H9 (cell line): ENCODE results near the gene DLG5. TPM values are rescaled to one million over a fixed set of nuclear protein-coding genes. Genes with fewer than 3 reads are reported as not detected.

Experiments
- DNase-seq: peaks from one replicate; pipeline ENCODE4 v3.0.0-alpha.2; 2017
- H2AFZ ChIP-seq: one replicate; pipeline ENCODE4 v1.6.1; 2013; ENCODE audit warnings: mild to moderate bottlenecking, low read length, control low read depth, moderate library complexity
- H2AK5ac ChIP-seq: 2 replicates; pipeline ENCODE4 v1.6.1; 2013; ENCODE audit warnings: low read length, control low read depth, mixed read lengths; ENCODE audit not compliant: insufficient read length
- H2BK120ac ChIP-seq: one replicate; pipeline ENCODE4 v1.6.1; 2013; ENCODE audit warnings: low read depth, mild to moderate bottlenecking, low read length, control low read depth, inconsistent platforms; ENCODE audit not compliant: poor library complexity, severe bottlenecking
- H2BK12ac ChIP-seq: 2 replicates; pipeline ENCODE4 v1.6.1; 2013; ENCODE audit warnings: low read length, control low read depth, mixed read lengths, low read depth; ENCODE audit not compliant: insufficient read length
- H2BK15ac ChIP-seq: 2 replicates; pipeline ENCODE4 v1.6.1; 2013; ENCODE audit warnings: low read depth, low read length, control low read depth
- H2BK20ac ChIP-seq: one replicate; pipeline ENCODE4 v1.6.1; 2013; ENCODE audit warnings: low read depth, mild to moderate bottlenecking, low read length, control low read depth, inconsistent platforms; ENCODE audit not compliant: poor library complexity, severe bottlenecking
- H2BK5ac ChIP-seq: 2 replicates; pipeline ENCODE4 v1.6.1; 2013; ENCODE audit warnings: low read length, control low read depth, mixed read lengths; ENCODE audit not compliant: insufficient read length
- H3K14ac ChIP-seq: 2 replicates; pipeline ENCODE4 v1.6.1; 2013; ENCODE audit warnings: low read length, control low read depth; ENCODE audit not compliant: insufficient read depth
- H3K18ac ChIP-seq: 2 replicates; pipeline ENCODE4 v1.6.1; 2013; ENCODE audit warnings: low read depth, mild to moderate bottlenecking, mixed read lengths, low read length, control low read depth; ENCODE audit not compliant: insufficient read length
- H3K23ac ChIP-seq: 2 replicates; pipeline ENCODE4 v1.6.1; 2013; ENCODE audit warnings: low read length, control low read depth, mixed read lengths, low read depth; ENCODE audit not compliant: insufficient read length
- H3K23me2 ChIP-seq: 2 replicates; pipeline ENCODE4 v1.6.1; 2013; ENCODE audit warnings: low read depth, mild to moderate bottlenecking, mixed read lengths, low read length, control low read depth; ENCODE audit not compliant: insufficient read length, poor library complexity, severe bottlenecking
- H3K27ac ChIP-seq: 2 replicates; pipeline ENCODE4 v1.5.1; 2013; ENCODE audit warnings: low read length, control low read depth, mixed read lengths, low read depth; ENCODE audit not compliant: insufficient read length
- H3K27me3 ChIP-seq: 2 replicates; pipeline ENCODE4 v1.6.1; 2013; ENCODE audit warnings: low read length, control low read depth, inconsistent platforms; ENCODE audit not compliant: insufficient read depth
- H3K4ac ChIP-seq: 2 replicates; pipeline ENCODE4 v1.6.1; 2013; ENCODE audit warnings: low read depth, mild to moderate bottlenecking, control low read depth, inconsistent platforms, low read length, moderate library complexity
- H3K4me1 ChIP-seq: 2 replicates; pipeline ENCODE4 v1.6.1; 2013; ENCODE audit warnings: low read length, control low read depth, inconsistent platforms; ENCODE audit not compliant: insufficient read depth
- H3K4me2 ChIP-seq: 2 replicates; pipeline ENCODE4 v1.6.1; 2013; ENCODE audit warnings: low read length, control low read depth, mixed read lengths; ENCODE audit not compliant: insufficient read length, insufficient read depth
- H3K56ac ChIP-seq: 2 replicates; pipeline ENCODE4 v1.6.1; 2013; ENCODE audit warnings: low read depth, mild to moderate bottlenecking, mixed read lengths, low read length, control low read depth; ENCODE audit not compliant: insufficient read length
- H3K79me1 ChIP-seq: 2 replicates; pipeline ENCODE4 v1.6.1; 2013; ENCODE audit warnings: low read depth, mild to moderate bottlenecking, moderate library complexity, low read length, control low read depth, inconsistent platforms; ENCODE audit not compliant: insufficient read depth, poor library complexity, severe bottlenecking
- H3K79me2 ChIP-seq: 2 replicates; pipeline ENCODE4 v1.6.1; 2013; ENCODE audit warnings: low read length, control low read depth, inconsistent platforms; ENCODE audit not compliant: insufficient read depth
- H3K9ac ChIP-seq: 2 replicates; pipeline ENCODE4 v1.6.1; 2013; ENCODE audit warnings: low read length, control low read depth, mixed read lengths; ENCODE audit not compliant: insufficient read length; ENCODE audit errors: extremely low read depth
- H3K9me3 ChIP-seq: one replicate; pipeline ENCODE4 v1.6.1; 2013; ENCODE audit warnings: low read depth, low read length, inconsistent platforms; ENCODE audit not compliant: control insufficient read depth
- H3T11ph ChIP-seq: one replicate; pipeline ENCODE4 v1.6.1; 2013; ENCODE audit warnings: mild to moderate bottlenecking, low read length, control low read depth, inconsistent platforms
- H4K20me1 ChIP-seq: one replicate; pipeline ENCODE4 v1.6.1; 2013; ENCODE audit not compliant: control insufficient read depth, insufficient read length, insufficient read depth
- H4K5ac ChIP-seq: 2 replicates; pipeline ENCODE4 v1.6.1; 2013; ENCODE audit warnings: low read depth, mild to moderate bottlenecking, mixed read lengths, low read length, control low read depth; ENCODE audit not compliant: insufficient read length
- H4K8ac ChIP-seq: replicated peaks from 2 replicates; pipeline ENCODE4 v1.6.1; 2013; ENCODE audit warnings: low read length, control low read depth, mixed read lengths, low read depth; ENCODE audit not compliant: insufficient read length
- H4K91ac ChIP-seq: 2 replicates; pipeline ENCODE4 v1.6.1; 2013; ENCODE audit warnings: low read depth, mild to moderate bottlenecking, moderate library complexity, mixed read lengths, low read length, control low read depth; ENCODE audit not compliant: insufficient read length
- H3K27ac Mint-ChIP-seq, 3 experiments: 2 replicates in 2 of 3; 3 replicates in 1 of 3; pipeline ENCODE4 v1.8.0; 2020 to 2021; ENCODE audit warnings: mixed read lengths in 3 of 3, mild to moderate bottlenecking in 1 of 3, moderate library complexity in 1 of 3
- H3K27me3 Mint-ChIP-seq: 2 replicates; pipeline ENCODE4 v1.8.0; 2021; ENCODE audit warnings: low read depth, mild to moderate bottlenecking, moderate library complexity, mixed read lengths
- H3K36me3 Mint-ChIP-seq, 3 experiments: 2 replicates in 2 of 3; 3 replicates in 1 of 3; pipeline ENCODE4 v1.8.0; 2020 to 2021; ENCODE audit warnings: low read depth in 3 of 3, mixed read lengths in 3 of 3; ENCODE audit not compliant: insufficient read depth in 1 of 3
- H3K4me1 Mint-ChIP-seq, 2 experiments: 2 replicates each; pipeline ENCODE4 v1.8.0; 2020; ENCODE audit warnings: mixed read lengths in 2 of 2
- H3K4me3 Mint-ChIP-seq, 2 experiments: 2 replicates in 1 of 2; 3 replicates in 1 of 2; pipeline ENCODE4 v1.8.0; 2020 to 2021; ENCODE audit warnings: mild to moderate bottlenecking in 2 of 2, mixed read lengths in 2 of 2, moderate library complexity in 1 of 2
- H3K9me3 Mint-ChIP-seq, 2 experiments: 2 replicates in 1 of 2; 3 replicates in 1 of 2; pipeline ENCODE4 v1.8.0; 2020; ENCODE audit warnings: mild to moderate bottlenecking in 2 of 2, mixed read lengths in 2 of 2, moderate library complexity in 1 of 2
- WGBS: extraction: QIAGEN DNeasy Blood & Tissue Kit; methylation state at CpG from one replicate; pipeline ENCODE4 v1.1.7; 2013; ENCODE audit warnings: missing lambda C conversion rate, low lambda C conversion rate, mixed read lengths; ENCODE audit not compliant: insufficient read length; ENCODE audit errors: extremely low coverage; 5-methylcytosine and 5-hydroxymethylcytosine counted together
- total RNA-seq: library from RNA; stranded (reverse); gene quantifications from 2 replicates; pipeline ENCODE4 v1.2.1, GENCODE V29; 2021
- TF ChIP-seq, protein P1 (sequence below): fragments of 200-600 bp; sonication (generic); conservative IDR thresholded peaks from 3 replicates; pipeline ENCODE4 v1.8.0; 2021; ENCODE audit warnings: antibody characterized with exemption, mild to moderate bottlenecking

DLG5 gene
- total RNA-seq, 1 experiment from 2014 or later = 67.4 TPM

DNA sequence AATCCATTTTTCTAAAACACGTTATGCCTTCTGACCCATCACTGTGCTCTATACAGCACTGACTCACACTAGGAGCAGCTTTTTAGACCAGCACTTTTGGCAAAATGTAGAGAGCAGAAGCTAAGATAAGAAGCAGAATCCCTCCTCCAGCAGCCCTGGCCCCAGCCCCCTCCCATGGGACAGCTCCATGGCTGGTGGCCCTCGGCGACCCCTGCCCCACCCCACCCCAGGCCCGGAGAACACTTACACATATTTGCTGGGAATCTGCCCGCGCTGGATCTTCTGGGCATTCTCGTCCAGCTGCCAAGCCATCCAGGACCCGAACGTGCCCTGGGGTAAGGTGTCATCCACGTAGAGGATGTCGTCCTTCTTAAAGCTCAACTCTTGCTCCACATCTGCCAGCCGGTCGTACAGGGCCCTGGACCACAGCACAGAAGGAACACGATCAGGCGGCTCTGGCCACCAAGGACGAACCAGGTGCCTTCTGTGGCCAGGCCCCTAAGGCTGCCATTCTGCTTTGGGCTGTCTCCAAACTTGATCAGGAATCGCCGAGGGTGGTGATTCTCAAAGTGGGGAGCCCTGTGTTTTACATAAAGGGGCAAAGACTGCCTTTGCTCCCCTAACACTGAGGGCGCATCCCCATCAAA is 119.9 kb downstream of the DLG5 start:
- TF ChIP-seq, protein P1, sequence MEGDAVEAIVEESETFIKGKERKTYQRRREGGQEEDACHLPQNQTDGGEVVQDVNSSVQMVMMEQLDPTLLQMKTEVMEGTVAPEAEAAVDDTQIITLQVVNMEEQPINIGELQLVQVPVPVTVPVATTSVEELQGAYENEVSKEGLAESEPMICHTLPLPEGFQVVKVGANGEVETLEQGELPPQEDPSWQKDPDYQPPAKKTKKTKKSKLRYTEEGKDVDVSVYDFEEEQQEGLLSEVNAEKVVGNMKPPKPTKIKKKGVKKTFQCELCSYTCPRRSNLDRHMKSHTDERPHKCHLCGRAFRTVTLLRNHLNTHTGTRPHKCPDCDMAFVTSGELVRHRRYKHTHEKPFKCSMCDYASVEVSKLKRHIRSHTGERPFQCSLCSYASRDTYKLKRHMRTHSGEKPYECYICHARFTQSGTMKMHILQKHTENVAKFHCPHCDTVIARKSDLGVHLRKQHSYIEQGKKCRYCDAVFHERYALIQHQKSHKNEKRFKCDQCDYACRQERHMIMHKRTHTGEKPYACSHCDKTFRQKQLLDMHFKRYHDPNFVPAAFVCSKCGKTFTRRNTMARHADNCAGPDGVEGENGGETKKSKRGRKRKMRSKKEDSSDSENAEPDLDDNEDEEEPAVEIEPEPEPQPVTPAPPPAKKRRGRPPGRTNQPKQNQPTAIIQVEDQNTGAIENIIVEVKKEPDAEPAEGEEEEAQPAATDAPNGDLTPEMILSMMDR = no peak
- Mint-ChIP-seq H3K4me1 (peaks cover 19 to 24% of the 10 kb centered on the region in 2 experiments), H3K27ac (no peak overlapping the region; a peak in 1 of 7 replicates), H3K27me3 (no peaks in the 10 kb centered on the region), H3K4me3 (no peak overlapping the region), H3K36me3 (peaks cover 41 to 94% (median 76%) of the 10 kb centered on the region in 3 experiments; a peak in 6 of 7 replicates), H3K9me3 (no peaks in the 10 kb centered on the region)
- Histone ChIP-seq H2BK120ac (no peak overlapping the region), H3K14ac (no peak overlapping the region), H4K5ac (no peak overlapping the region), H3K4me2 (no peak overlapping the region), H3K4ac (no peak overlapping the region), H3K79me2 (no peaks in the 10 kb centered on the region), H2AK5ac (no peak overlapping the region), H2AFZ (no peak overlapping the region), H3T11ph (no peak overlapping the region), H4K8ac (no peak overlapping the region), H3K23ac (no peak overlapping the region), H2BK12ac (no peak overlapping the region), H2BK20ac (no peak overlapping the region), H2BK15ac (no peak overlapping the region), H3K9me3 (no peaks in the 10 kb centered on the region), H3K27ac (no peak overlapping the region), H3K23me2 (no peaks in the 10 kb centered on the region), H3K27me3 (no peaks in the 10 kb centered on the region), H3K79me1 (no peaks in the 10 kb centered on the region), H3K4me1 (peaks cover 7% of the 10 kb centered on the region; the same call in 1 of the 2 replicates), H3K18ac (no peak overlapping the region), H3K56ac (no peak overlapping the region), H2BK5ac (no peak overlapping the region), H4K20me1 (no peaks in the 10 kb centered on the region), H4K91ac (no peak overlapping the region), H3K9ac (no peak overlapping the region)
- WGBS = no CpG with 5 or more reads among the region's 19 CpGs
- no peak for DNase-seq
